IMR-90 (cell line): Measurements from ENCODE around the gene LYPD4.

Experiments
- BHLHE40 ChIP-seq: fragments of 150-350 bp; IDR thresholded peaks from 2 replicates; pipeline ENCODE4 v1.6.1; 2016; ENCODE audit warnings: mild to moderate bottlenecking, low read depth, low read length
- CEBPB ChIP-seq: IDR thresholded peaks from 2 replicates; pipeline ENCODE4 v1.6.1; 2012; ENCODE audit warnings: low read depth, low read length, improper control_type of control experiment
- FOS ChIP-seq: fragments of 150-350 bp; IDR thresholded peaks from 2 replicates; pipeline ENCODE4 v1.6.1; 2016; ENCODE audit warnings: low read depth, low read length
- MAFK ChIP-seq: IDR thresholded peaks from 2 replicates; pipeline ENCODE4 v1.6.1; 2012; ENCODE audit warnings: low read depth, low read length, improper control_type of control experiment
- POLR2A ChIP-seq: IDR thresholded peaks from 2 replicates; pipeline ENCODE4 v1.6.1; 2012; ENCODE audit warnings: mild to moderate bottlenecking, low read depth, low read length
- RAD21 ChIP-seq: IDR thresholded peaks from 2 replicates; pipeline ENCODE4 v1.6.1; 2012; ENCODE audit warnings: low read length, improper control_type of control experiment
- RCOR1 ChIP-seq: IDR thresholded peaks from 2 replicates; pipeline ENCODE4 v1.6.1; 2012; ENCODE audit warnings: mild to moderate bottlenecking, low read length, improper control_type of control experiment; ENCODE audit not compliant: insufficient replicate concordance
- USF2 ChIP-seq: fragments of 150-350 bp; IDR thresholded peaks from 2 replicates; pipeline ENCODE4 v1.6.1; 2017; ENCODE audit warnings: mild to moderate bottlenecking, antibody characterized with exemption, low read length, low read depth
- TF ChIP-seq, protein P1 (sequence below): conservative IDR thresholded peaks from 2 replicates; pipeline ENCODE4 v1.5.1; 2012; ENCODE audit warnings: mild to moderate bottlenecking, low read depth, low read length, improper control_type of control experiment

DNA sequence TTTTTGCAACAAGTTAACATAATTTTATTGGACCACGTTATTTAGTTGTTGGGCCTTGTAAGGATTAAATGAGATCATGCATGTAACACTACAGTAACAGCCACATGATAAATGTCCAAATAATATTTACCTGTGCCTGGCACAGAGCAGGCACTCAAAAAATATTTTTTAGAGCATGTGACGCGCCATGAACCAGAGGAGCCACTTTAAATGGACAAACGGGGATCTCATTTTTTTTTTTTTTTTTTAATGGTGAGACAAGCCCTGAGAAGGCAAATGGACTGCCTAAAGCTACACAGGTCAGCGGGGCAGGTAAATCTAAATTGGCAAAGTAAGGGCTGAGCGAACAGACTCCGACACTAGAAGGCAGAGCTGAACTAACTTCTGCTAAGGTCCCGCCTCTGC lies 14.7 kb upstream of the LYPD4 start:
- TF ChIP-seq, protein P1, sequence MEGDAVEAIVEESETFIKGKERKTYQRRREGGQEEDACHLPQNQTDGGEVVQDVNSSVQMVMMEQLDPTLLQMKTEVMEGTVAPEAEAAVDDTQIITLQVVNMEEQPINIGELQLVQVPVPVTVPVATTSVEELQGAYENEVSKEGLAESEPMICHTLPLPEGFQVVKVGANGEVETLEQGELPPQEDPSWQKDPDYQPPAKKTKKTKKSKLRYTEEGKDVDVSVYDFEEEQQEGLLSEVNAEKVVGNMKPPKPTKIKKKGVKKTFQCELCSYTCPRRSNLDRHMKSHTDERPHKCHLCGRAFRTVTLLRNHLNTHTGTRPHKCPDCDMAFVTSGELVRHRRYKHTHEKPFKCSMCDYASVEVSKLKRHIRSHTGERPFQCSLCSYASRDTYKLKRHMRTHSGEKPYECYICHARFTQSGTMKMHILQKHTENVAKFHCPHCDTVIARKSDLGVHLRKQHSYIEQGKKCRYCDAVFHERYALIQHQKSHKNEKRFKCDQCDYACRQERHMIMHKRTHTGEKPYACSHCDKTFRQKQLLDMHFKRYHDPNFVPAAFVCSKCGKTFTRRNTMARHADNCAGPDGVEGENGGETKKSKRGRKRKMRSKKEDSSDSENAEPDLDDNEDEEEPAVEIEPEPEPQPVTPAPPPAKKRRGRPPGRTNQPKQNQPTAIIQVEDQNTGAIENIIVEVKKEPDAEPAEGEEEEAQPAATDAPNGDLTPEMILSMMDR: no peak
- TF ChIP-seq USF2: no peak
- TF ChIP-seq POLR2A: no peak
- no peak for TF ChIP-seq RAD21
- no peak for TF ChIP-seq MAFK
- no peak for TF ChIP-seq CEBPB
- TF ChIP-seq RCOR1: no peak
- no peak for TF ChIP-seq BHLHE40
- no peak for TF ChIP-seq FOS
